SK-N-SH (cell line): ENCODE data around the gene MT1X. TPM values are rescaled to one million over a fixed set of nuclear protein-coding genes. Genes with fewer than 3 reads are reported as not detected.

ENCODE experiments used
- CTCF ChIA-PET: fragments of 300-600, 350-600 bp; formaldehyde crosslinking; extraction: SDS; loops from one replicate; lab custom pipeline; 2021; lab: Yijun Ruan, JAX
- POLR2A ChIA-PET: fragments of 350-600 bp; sonication (Branson Sonifier 250); formaldehyde crosslinking; extraction: SDS; loops from one replicate; lab custom pipeline; 2020; ENCODE audit warnings: antibody characterized with exemption, inconsistent platforms; lab: Yijun Ruan, JAX
- DNase-seq: peaks from one replicate; pipeline ENCODE4 v3.0.0; 2012
- H2AFZ ChIP-seq: fragments of 200-600 bp; sonication (generic); 2 replicates; pipeline ENCODE4 v1.8.1; 2016; ENCODE audit warnings: antibody characterized with exemption, mild to moderate bottlenecking, low read depth
- H3F3A ChIP-seq: fragments of 200-600 bp; sonication (generic); replicated peaks from 2 replicates; pipeline ENCODE3; 2016; ENCODE audit warnings: antibody characterized with exemption, mild to moderate bottlenecking; ENCODE audit not compliant: insufficient read depth
- H3K27ac ChIP-seq, 2 experiments: fragments of 200-500 bp in 1 of 2; fragments of 200-600 bp in 1 of 2; sonication (Bioruptor generic) in 1 of 2; sonication (generic), shearing (Covaris generic) in 1 of 2; 2 replicates each; pipeline versions ENCODE4 v1.5.1 to v1.6.1; 2014 to 2016; ENCODE audit warnings: low read depth in 2 of 2, inconsistent platforms in 1 of 2, low read length in 1 of 2, mild to moderate bottlenecking in 1 of 2, mixed read lengths in 1 of 2
- H3K27me3 ChIP-seq: fragments of 200-600 bp; sonication (generic), shearing (Covaris generic); 2 replicates; pipeline ENCODE4 v1.6.1; 2016; ENCODE audit warnings: mixed run types; ENCODE audit not compliant: insufficient read depth
- H3K36me3 ChIP-seq, 2 experiments: fragments of 200-500 bp in 1 of 2; fragments of 200-600 bp in 1 of 2; sonication (Bioruptor generic) in 1 of 2; sonication (generic) in 1 of 2; replicated peaks in 1 of 2; 2 replicates each; pipeline versions ENCODE3 to v1.5.1; 2014 to 2016; ENCODE audit warnings: low read length in 1 of 2, mild to moderate bottlenecking in 1 of 2; ENCODE audit not compliant: insufficient read depth in 2 of 2, control insufficient read depth in 1 of 2
- H3K4me1 ChIP-seq, 2 experiments: fragments of 200-500 bp in 1 of 2; fragments of 200-600 bp in 1 of 2; sonication (Bioruptor generic) in 1 of 2; sonication (generic), shearing (Covaris generic) in 1 of 2; 2 replicates each; pipeline versions ENCODE4 v1.5.1 to v1.6.1; 2014 to 2016; ENCODE audit warnings: low read depth in 1 of 2, low read length in 1 of 2, mixed run types in 1 of 2; ENCODE audit not compliant: insufficient read depth in 2 of 2, control insufficient read depth in 1 of 2
- H3K4me2 ChIP-seq: fragments of 200-600 bp; sonication (generic), shearing (Covaris generic); 2 replicates; pipeline ENCODE4 v1.6.1; 2017; ENCODE audit warnings: mixed run types
- H3K4me3 ChIP-seq, 2 experiments: fragments of 200-500 bp in 1 of 2; fragments of 200-600 bp in 1 of 2; sonication (Bioruptor generic) in 1 of 2; sonication (generic), shearing (Covaris generic) in 1 of 2; 2 replicates each; pipeline versions ENCODE4 v1.5.1 to v1.8.1; 2014 to 2016; ENCODE audit warnings: low read depth in 2 of 2, inconsistent platforms in 1 of 2, low read length in 1 of 2, mild to moderate bottlenecking in 1 of 2, mixed read lengths in 1 of 2, moderate library complexity in 1 of 2
- H3K79me2 ChIP-seq: fragments of 200-600 bp; sonication (generic); 2 replicates; pipeline ENCODE4 v1.8.1; 2017; ENCODE audit warnings: mild to moderate bottlenecking; ENCODE audit not compliant: insufficient read depth
- H3K9ac ChIP-seq: fragments of 200-600 bp; sonication (generic); 2 replicates; pipeline ENCODE4 v1.6.1; 2017; ENCODE audit warnings: mixed run types
- H3K9me2 ChIP-seq: fragments of 200-600 bp; sonication (generic); 2 replicates; pipeline ENCODE4 v1.6.1; 2017; ENCODE audit warnings: mixed run types
- H3K9me3 ChIP-seq: fragments of 200-600 bp; sonication (generic); 2 replicates; pipeline ENCODE4 v1.6.1; 2017; ENCODE audit warnings: mixed run types, mild to moderate bottlenecking, moderate library complexity
- H4K20me1 ChIP-seq: fragments of 200-600 bp; sonication (generic); 2 replicates; pipeline ENCODE4 v1.6.1; 2017; ENCODE audit warnings: mild to moderate bottlenecking, mixed run types; ENCODE audit not compliant: insufficient read depth
- ELF1 ChIP-seq: IDR thresholded peaks from 2 replicates; pipeline ENCODE4 v1.4.0; 2012
- FOSL2 ChIP-seq: IDR thresholded peaks from 2 replicates; pipeline ENCODE4 v1.4.0; 2012; ENCODE audit warnings: low read depth, mild to moderate bottlenecking, moderate library complexity, borderline replicate concordance
- FOXJ3 ChIP-seq: sonication (generic); formaldehyde crosslinking; IDR thresholded peaks from 2 replicates; pipeline ENCODE4 v1.5.1; 2020; ENCODE audit warnings: mild to moderate bottlenecking, missing genetic modification reagents
- FOXM1 ChIP-seq: IDR thresholded peaks from 2 replicates; pipeline ENCODE4 v1.4.0; 2012; ENCODE audit warnings: low read depth, mild to moderate bottlenecking
- GATA2 ChIP-seq: sonication (generic); formaldehyde crosslinking; IDR thresholded peaks from 2 replicates; pipeline ENCODE4 v1.5.0; 2020; ENCODE audit warnings: mild to moderate bottlenecking, missing genetic modification reagents
- JUND ChIP-seq: IDR thresholded peaks from 2 replicates; pipeline ENCODE4 v1.4.0; 2012
- MEF2A ChIP-seq: IDR thresholded peaks from 2 replicates; pipeline ENCODE4 v1.4.0; 2012; ENCODE audit warnings: low read depth, borderline replicate concordance
- MXI1 ChIP-seq: IDR thresholded peaks from 2 replicates; pipeline ENCODE4 v1.6.1; 2012; ENCODE audit warnings: mild to moderate bottlenecking, low read depth, low read length, improper control_type of control experiment
- NFIC ChIP-seq: IDR thresholded peaks from 2 replicates; pipeline ENCODE4 v1.4.0; 2012; ENCODE audit warnings: borderline replicate concordance
- RCOR1 ChIP-seq: fragments of 150-350 bp; IDR thresholded peaks from 2 replicates; pipeline ENCODE4 v1.6.1; 2017; ENCODE audit warnings: antibody characterized with exemption, low read length
- RXRA ChIP-seq: IDR thresholded peaks from 2 replicates; pipeline ENCODE4 v1.4.0; 2012; ENCODE audit warnings: low read depth, mild to moderate bottlenecking, borderline replicate concordance
- SIN3A ChIP-seq: IDR thresholded peaks from 2 replicates; pipeline ENCODE4 v1.6.1; 2012; ENCODE audit warnings: low read depth, mild to moderate bottlenecking, low read length, moderate library complexity, borderline replicate concordance
- TCF12 ChIP-seq: IDR thresholded peaks from 2 replicates; pipeline ENCODE4 v1.4.0; 2012
- TEAD4 ChIP-seq: IDR thresholded peaks from 2 replicates; pipeline ENCODE4 v1.4.0; 2012; ENCODE audit warnings: mild to moderate bottlenecking, borderline replicate concordance; ENCODE audit not compliant: insufficient read depth
- YY1 ChIP-seq: IDR thresholded peaks from 2 replicates; pipeline ENCODE4 v1.4.0; 2012; ENCODE audit warnings: low read depth, mild to moderate bottlenecking
- WGBS: methylation state at CpG from one replicate; pipeline ENCODE4 v1.1.6; 2017; ENCODE audit warnings: low lambda C conversion rate; 5-methylcytosine and 5-hydroxymethylcytosine counted together
- polyA plus RNA-seq, 3 experiments: library from polyadenylated mRNA; depleted of rRNA; stranded (reverse); fragments of >200 nt; gene quantifications; 2 replicates each; pipeline ENCODE4 v1.2.3, GENCODE V29; 2012
- TF ChIP-seq, protein P1 (sequence below): fragments of 150-350 bp; IDR thresholded peaks from 2 replicates; pipeline ENCODE4 v1.6.1; 2017; ENCODE audit warnings: antibody characterized with exemption, low read length, low read depth, borderline replicate concordance
- TF ChIP-seq, protein P2 (sequence below): IDR thresholded peaks from 2 replicates; pipeline ENCODE4; 2012
- TF ChIP-seq, protein P3 (sequence below): IDR thresholded peaks from 2 replicates; pipeline ENCODE4 v1.4.0; 2012; ENCODE audit warnings: low read depth, borderline replicate concordance

The MT1X gene
- polyA plus RNA-seq, 1 of the 3 experiments (the other 2 are of a cell fraction), result 213 TPM

DNA sequence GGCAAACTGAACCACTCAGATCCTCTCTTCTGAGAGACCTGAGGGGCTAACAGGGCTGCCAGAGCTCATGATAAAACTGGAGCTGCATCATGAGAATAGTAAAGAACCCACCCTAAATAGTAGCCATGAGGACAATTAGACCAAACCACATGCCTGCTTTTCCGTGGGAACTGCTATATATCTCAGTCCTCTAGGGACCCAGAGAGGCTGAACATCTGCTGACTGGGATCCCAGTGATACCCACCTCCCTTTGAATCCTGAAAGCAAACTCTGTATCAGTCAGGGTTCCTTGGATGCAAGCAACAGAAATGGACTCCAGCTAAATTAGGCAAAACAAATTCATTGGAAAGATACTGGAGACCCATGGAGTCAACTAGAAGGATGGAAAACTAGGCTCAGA is 6.5 kb downstream of the MT1X start:
- TF ChIP-seq, protein P1, sequence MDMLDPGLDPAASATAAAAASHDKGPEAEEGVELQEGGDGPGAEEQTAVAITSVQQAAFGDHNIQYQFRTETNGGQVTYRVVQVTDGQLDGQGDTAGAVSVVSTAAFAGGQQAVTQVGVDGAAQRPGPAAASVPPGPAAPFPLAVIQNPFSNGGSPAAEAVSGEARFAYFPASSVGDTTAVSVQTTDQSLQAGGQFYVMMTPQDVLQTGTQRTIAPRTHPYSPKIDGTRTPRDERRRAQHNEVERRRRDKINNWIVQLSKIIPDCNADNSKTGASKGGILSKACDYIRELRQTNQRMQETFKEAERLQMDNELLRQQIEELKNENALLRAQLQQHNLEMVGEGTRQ, result no peak
- TF ChIP-seq TCF12, result no peak
- no peak for TF ChIP-seq FOXJ3 (CRISPR knock-in tag)
- TF ChIP-seq JUND, result no peak
- TF ChIP-seq FOSL2, result no peak
- TF ChIP-seq MEF2A, result no peak
- TF ChIP-seq GATA2, result no peak
- TF ChIP-seq, protein P2, sequence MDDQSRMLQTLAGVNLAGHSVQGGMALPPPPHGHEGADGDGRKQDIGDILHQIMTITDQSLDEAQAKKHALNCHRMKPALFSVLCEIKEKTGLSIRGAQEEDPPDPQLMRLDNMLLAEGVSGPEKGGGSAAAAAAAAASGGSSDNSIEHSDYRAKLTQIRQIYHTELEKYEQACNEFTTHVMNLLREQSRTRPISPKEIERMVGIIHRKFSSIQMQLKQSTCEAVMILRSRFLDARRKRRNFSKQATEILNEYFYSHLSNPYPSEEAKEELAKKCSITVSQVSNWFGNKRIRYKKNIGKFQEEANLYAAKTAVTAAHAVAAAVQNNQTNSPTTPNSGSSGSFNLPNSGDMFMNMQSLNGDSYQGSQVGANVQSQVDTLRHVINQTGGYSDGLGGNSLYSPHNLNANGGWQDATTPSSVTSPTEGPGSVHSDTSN, result no peak
- TF ChIP-seq RCOR1, result no peak
- TF ChIP-seq SIN3A, result no peak
- no peak for TF ChIP-seq TEAD4
- TF ChIP-seq, protein P3, sequence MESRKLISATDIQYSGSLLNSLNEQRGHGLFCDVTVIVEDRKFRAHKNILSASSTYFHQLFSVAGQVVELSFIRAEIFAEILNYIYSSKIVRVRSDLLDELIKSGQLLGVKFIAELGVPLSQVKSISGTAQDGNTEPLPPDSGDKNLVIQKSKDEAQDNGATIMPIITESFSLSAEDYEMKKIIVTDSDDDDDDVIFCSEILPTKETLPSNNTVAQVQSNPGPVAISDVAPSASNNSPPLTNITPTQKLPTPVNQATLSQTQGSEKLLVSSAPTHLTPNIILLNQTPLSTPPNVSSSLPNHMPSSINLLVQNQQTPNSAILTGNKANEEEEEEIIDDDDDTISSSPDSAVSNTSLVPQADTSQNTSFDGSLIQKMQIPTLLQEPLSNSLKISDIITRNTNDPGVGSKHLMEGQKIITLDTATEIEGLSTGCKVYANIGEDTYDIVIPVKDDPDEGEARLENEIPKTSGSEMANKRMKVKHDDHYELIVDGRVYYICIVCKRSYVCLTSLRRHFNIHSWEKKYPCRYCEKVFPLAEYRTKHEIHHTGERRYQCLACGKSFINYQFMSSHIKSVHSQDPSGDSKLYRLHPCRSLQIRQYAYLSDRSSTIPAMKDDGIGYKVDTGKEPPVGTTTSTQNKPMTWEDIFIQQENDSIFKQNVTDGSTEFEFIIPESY, result no peak
- no peak for TF ChIP-seq FOXM1
- no peak for TF ChIP-seq ELF1
- no peak for TF ChIP-seq MXI1
- TF ChIP-seq YY1, result no peak
- no peaks in the 10 kb centered on the region for H3F3A ChIP-seq
- no peak overlapping the region for H3K27ac ChIP-seq
- H3K4me2 ChIP-seq, result no peak overlapping the region
- H3K9me3 ChIP-seq, result no peaks in the 10 kb centered on the region
- CTCF ChIA-PET, result interaction anchor here (1.2 to 1.6 kb wide), 4 partner anchors 10 to 87 kb away, joined by 3 to 7 read pairs (median 4); partner anchors contain the start of gene MT1H
- POLR2A ChIA-PET, result no interaction called here
- H2AFZ ChIP-seq, result no peak overlapping the region
- H3K4me1 ChIP-seq, result peaks cover 0 to 6% of the 10 kb centered on the region in 2 experiments; a peak in 1 of 4 replicates
- DNase-seq, result no peak
- no peaks in the 10 kb centered on the region for H4K20me1 ChIP-seq
- no peaks in the 10 kb centered on the region for H3K79me2 ChIP-seq
- no peaks in the 10 kb centered on the region for H3K9me2 ChIP-seq
- WGBS, result 60% methylated on average over 1 of the region's 1 CpG
- H3K9ac ChIP-seq, result no peak overlapping the region
- no peaks in the 10 kb centered on the region for H3K27me3 ChIP-seq
- H3K36me3 ChIP-seq, result no peaks in the 10 kb centered on the region
- H3K4me3 ChIP-seq, result no peak overlapping the region

DNA sequence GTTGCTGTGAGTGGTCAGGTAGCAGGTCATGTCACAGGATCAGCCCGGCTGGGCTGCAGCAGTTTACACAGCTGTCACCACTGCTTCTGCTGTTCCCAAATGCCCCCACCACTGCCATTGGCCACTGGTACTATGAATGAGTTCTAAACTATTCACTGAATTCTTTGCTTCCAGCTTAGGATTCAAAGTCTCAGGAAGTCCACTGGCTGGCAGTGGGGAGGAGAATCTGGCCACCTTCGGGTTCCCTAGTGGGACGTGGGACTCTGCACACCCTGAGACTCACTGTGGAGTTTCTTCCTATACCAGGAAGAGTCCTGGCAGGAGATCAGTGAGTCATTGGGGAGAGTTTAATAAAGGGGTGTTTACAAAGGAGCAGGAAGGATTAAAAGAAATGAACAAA is 6.9 kb downstream of the MT1X start:
- H3F3A ChIP-seq, result no peaks in the 10 kb centered on the region
- no peak overlapping the region for H2AFZ ChIP-seq
- 68% methylated on average over 3 of the region's 3 CpGs for WGBS
- no peaks in the 10 kb centered on the region for H3K27me3 ChIP-seq
- no peak overlapping the region for H3K4me3 ChIP-seq
- no peak overlapping the region for H3K4me2 ChIP-seq
- ChIA-PET CTCF (interaction anchor here (1.2 to 1.6 kb wide), 4 partner anchors 10 to 87 kb away, joined by 3 to 7 read pairs (median 4); partner anchors contain the start of gene MT1H), POLR2A (no interaction called here)
- H3K36me3 ChIP-seq, result no peaks in the 10 kb centered on the region
- H3K27ac ChIP-seq, result no peak overlapping the region
- H3K9me2 ChIP-seq, result no peaks in the 10 kb centered on the region
- DNase-seq, result no peak
- H3K9ac ChIP-seq, result no peak overlapping the region
- H3K9me3 ChIP-seq, result no peaks in the 10 kb centered on the region
- peaks cover 0 to 2% of the 10 kb centered on the region in 2 experiments; a peak in 1 of 4 replicates for H3K4me1 ChIP-seq
- H4K20me1 ChIP-seq, result no peaks in the 10 kb centered on the region
- no peaks in the 10 kb centered on the region for H3K79me2 ChIP-seq
- TF ChIP-seq, protein P3, result no peak
- TF ChIP-seq NFIC (no peak), TEAD4 (no peak), TCF12 (no peak), RXRA (no peak), FOXJ3 (CRISPR knock-in tag) (no peak)
- TF ChIP-seq, protein P1, result no peak
